ENCODE results near the gene LAP3. TPM values are rescaled to one million over a fixed set of nuclear protein-coding genes. Genes with fewer than 3 reads are reported as not detected.
"Not testable (repeated sequence)": the region's sequence is repeated elsewhere in the genome, so short reads cannot be mapped to it uniquely, and the experiment has no call there.

Gene LAP3
- polyA plus RNA-seq, 1 experiment, result 63.3 TPM

- ChIA-PET CTCF (interaction anchor here (0.9 to 4.7 kb wide), 2 partner anchors 12 to 14 kb away, joined by 3 to 24 read pairs; no protein-coding TSS in a partner anchor), POLR2A (no interaction called here)
- no peak overlapping the region for H3K27ac ChIP-seq (ENCODE audit: low read depth, low read length)
- peaks cover 10% of the 10 kb centered on the region for H3K27me3 ChIP-seq (ENCODE audit: control insufficient read depth, insufficient read depth, low read length)
- DNase-seq (ENCODE audit: low read depth, low spot score), result no peak
- TF ChIP-seq, protein P1, sequence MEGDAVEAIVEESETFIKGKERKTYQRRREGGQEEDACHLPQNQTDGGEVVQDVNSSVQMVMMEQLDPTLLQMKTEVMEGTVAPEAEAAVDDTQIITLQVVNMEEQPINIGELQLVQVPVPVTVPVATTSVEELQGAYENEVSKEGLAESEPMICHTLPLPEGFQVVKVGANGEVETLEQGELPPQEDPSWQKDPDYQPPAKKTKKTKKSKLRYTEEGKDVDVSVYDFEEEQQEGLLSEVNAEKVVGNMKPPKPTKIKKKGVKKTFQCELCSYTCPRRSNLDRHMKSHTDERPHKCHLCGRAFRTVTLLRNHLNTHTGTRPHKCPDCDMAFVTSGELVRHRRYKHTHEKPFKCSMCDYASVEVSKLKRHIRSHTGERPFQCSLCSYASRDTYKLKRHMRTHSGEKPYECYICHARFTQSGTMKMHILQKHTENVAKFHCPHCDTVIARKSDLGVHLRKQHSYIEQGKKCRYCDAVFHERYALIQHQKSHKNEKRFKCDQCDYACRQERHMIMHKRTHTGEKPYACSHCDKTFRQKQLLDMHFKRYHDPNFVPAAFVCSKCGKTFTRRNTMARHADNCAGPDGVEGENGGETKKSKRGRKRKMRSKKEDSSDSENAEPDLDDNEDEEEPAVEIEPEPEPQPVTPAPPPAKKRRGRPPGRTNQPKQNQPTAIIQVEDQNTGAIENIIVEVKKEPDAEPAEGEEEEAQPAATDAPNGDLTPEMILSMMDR (IDR thresholded peaks at IDR 0.05; ENCODE audit: low read depth, low read length), result no peak
- H3K9me3 ChIP-seq (ENCODE audit: control insufficient read depth, insufficient read depth, low read length), result no peaks in the 10 kb centered on the region
- no peak overlapping the region for H3K4me3 ChIP-seq (ENCODE audit: low read depth, low read length)
Measured at GRCh38 chr4:17535242-17535641, 41.8 kb upstream of the LAP3 start.

DNA sequence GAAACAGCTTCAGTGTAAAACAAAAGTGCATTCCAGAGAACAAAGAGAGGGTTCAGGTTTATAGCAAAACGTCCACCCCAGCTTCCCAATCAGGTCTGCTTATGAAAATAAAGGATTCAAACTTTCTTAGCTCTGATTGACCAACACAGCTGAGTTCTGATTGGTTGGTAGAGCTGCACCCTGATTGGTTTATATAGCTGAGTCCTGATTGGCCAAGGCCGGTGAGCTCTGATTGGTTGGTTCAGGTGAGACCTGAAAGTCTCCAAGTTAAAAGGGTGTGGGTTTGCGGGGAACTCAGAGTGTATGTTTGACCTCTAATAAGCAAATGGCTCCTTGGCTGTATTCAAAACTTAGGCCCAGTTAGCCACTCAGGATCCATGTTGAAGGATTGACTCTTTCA is 41.1 kb upstream of the LAP3 start:
- ChIA-PET CTCF (interaction anchor here (4.7 kb wide), 1 partner anchor 13 kb away, joined by 24 read pairs; no protein-coding TSS in a partner anchor), POLR2A (no interaction called here)
- no peaks in the 10 kb centered on the region for H3K9me3 ChIP-seq (ENCODE audit: control insufficient read depth, insufficient read depth, low read length)
- H3K4me3 ChIP-seq (ENCODE audit: low read depth, low read length), result no peak overlapping the region
- peaks cover 10% of the 10 kb centered on the region for H3K27me3 ChIP-seq (ENCODE audit: control insufficient read depth, insufficient read depth, low read length)
- TF ChIP-seq, protein P1 (IDR thresholded peaks at IDR 0.05; ENCODE audit: low read depth, low read length), result no peak
- no peak overlapping the region for H3K27ac ChIP-seq (ENCODE audit: low read depth, low read length)
- no peak for DNase-seq (ENCODE audit: low read depth, low spot score)

DNA sequence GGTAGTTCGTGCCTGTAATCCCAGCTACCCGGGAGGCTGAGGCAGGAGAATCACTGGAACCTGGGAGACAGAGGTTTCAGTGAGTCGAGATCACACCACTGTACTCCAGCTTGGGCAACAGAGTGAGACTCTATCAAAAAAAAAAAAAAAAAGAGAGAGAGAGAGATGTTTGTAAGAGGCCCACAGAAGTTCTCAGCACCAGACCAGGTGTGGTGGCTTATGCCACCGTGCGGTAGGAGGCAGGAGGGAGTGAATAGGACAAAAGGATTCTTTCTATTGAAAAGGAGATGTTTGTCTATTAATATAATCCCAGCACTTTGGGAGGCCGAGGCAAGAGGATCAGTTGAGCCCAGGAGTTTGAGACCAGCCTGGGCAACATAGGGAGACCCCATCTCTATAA is 39.9 kb upstream of the LAP3 start:
- H3K27ac ChIP-seq (ENCODE audit: low read depth, low read length); DNase-seq (ENCODE audit: low read depth, low spot score); H3K4me3 ChIP-seq (ENCODE audit: low read depth, low read length); H3K27me3 ChIP-seq (ENCODE audit: control insufficient read depth, insufficient read depth, low read length); H3K9me3 ChIP-seq (ENCODE audit: control insufficient read depth, insufficient read depth, low read length); POLR2A ChIA-PET: not testable (repeated sequence)
- CTCF ChIA-PET, result interaction anchor here (0.9 to 4.7 kb wide), 2 partner anchors 12 to 27 kb away, joined by 3 to 24 read pairs; no protein-coding TSS in a partner anchor

- H3K27me3 ChIP-seq (ENCODE audit: control insufficient read depth, insufficient read depth, low read length), result peaks cover 3% of the 10 kb centered on the region
- H3K9me3 ChIP-seq (ENCODE audit: control insufficient read depth, insufficient read depth, low read length), result no peaks in the 10 kb centered on the region
- no peak overlapping the region for H3K27ac ChIP-seq (ENCODE audit: low read depth, low read length)
- DNase-seq (ENCODE audit: low read depth, low spot score), result no peak
- CTCF ChIA-PET, result interaction anchor here (2.1 kb wide), 1 partner anchor 1049 kb away, joined by 5 read pairs; no protein-coding TSS in a partner anchor
- H3K4me3 ChIP-seq (ENCODE audit: low read depth, low read length), result no peak overlapping the region
- TF ChIP-seq, protein P1 (IDR thresholded peaks at IDR 0.05; ENCODE audit: low read depth, low read length), result no peak
- POLR2A ChIA-PET, result no interaction called here
Measured at GRCh38 chr4:17544205-17544604, 32.8 kb upstream of the LAP3 start.

GRCh38 chr4:17544831-17545234 is 32.2 kb upstream of the LAP3 start:
- H3K27ac ChIP-seq (ENCODE audit: low read depth, low read length), result no peak overlapping the region
- POLR2A ChIA-PET, result no interaction called here
- CTCF ChIA-PET, result interaction anchor here (1.4 to 2.1 kb wide), 2 partner anchors 10 to 1048 kb away, joined by 5 read pairs; no protein-coding TSS in a partner anchor
- H3K27me3 ChIP-seq (ENCODE audit: control insufficient read depth, insufficient read depth, low read length), result no peaks in the 10 kb centered on the region
- no peaks in the 10 kb centered on the region for H3K9me3 ChIP-seq (ENCODE audit: control insufficient read depth, insufficient read depth, low read length)
- H3K4me3 ChIP-seq (ENCODE audit: low read depth, low read length), result no peak overlapping the region
- no peak for DNase-seq (ENCODE audit: low read depth, low spot score)
- TF ChIP-seq, protein P1 (IDR thresholded peaks at IDR 0.05; ENCODE audit: low read depth, low read length), result no peak
